SH-SY5Y (cell line): ENCODE results near the gene TENM4.

Experiments
- GATA2 ChIP-seq: IDR thresholded peaks from 2 replicates; pipeline ENCODE4 v1.6.1; 2011; ENCODE audit warnings: mild to moderate bottlenecking, low read depth, low read length
- GATA3 ChIP-seq: IDR thresholded peaks from 2 replicates; pipeline ENCODE4 v1.6.1; 2011; ENCODE audit warnings: low read depth, mild to moderate bottlenecking, low read length, moderate library complexity

DNA sequence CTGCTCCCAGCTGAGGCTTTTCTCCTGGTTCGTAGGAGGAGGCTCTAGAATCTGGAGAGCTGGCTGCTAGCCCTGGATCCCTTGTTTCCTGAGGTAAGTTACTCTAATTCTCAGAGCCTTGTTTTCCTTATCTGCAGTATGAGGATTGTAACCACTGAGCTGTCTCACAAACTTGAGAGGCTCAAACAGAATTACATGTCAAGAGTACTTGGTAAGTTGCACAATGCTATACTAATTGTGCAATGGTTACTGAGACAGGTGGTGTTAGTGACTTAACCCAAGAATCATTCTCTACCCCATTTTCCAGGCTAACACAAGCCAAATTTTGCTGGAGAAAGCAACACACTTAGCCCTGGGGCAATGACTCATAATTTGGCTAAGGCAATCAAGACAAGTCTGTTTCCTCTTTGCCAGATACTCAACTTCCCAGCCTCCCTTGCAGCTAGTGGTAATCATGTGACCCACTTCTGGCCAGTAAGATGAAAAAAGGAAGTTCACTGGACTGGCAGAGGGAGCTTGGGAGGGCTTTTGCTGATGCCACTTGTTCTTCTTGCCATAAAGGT lies 348.0 kb downstream of the TENM4 start:
- TF ChIP-seq GATA2 (no peak), GATA3 (no peak)
